ENCODE results near the gene TMEM220. TPM values are rescaled to one million over a fixed set of nuclear protein-coding genes. Genes with fewer than 3 reads are reported as not detected.

The TMEM220 gene
- total and polyA plus RNA-seq, 2 of the 4 experiments (the other 2 are of a cell fraction): 1.1 to 1.9 TPM

DNA sequence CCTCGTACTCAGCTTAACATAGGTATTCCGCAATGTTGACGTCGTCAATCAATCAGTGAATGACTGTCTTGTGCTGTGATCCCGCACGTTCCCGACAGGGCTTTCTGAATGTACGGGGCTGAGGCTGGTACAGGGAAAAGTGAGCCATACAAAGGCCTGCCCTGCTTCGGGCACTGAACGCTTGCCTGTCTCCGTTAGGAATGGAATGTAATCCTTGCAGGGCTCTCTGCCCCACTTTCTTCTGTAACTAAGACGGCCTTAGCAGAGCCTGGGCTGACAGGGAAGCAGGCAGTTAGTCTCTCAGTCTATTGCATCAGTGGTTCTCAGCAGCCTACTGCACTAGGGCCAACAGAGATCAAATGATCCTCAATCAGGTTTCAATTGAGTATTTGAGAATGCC is 56.5 kb downstream of the TMEM220 start:
- Histone ChIP-seq H2BK15ac (ENCODE audit: low read depth, low read length) (no peak overlapping the region), H2BK5ac (ENCODE audit: low read depth, low read length, poor library complexity, severe bottlenecking) (no peak overlapping the region), H3K36me3 (ENCODE audit: control insufficient read depth, insufficient read depth, low read length) (peaks cover 19% of the 10 kb centered on the region), H3K9ac (ENCODE audit: low read depth, low read length) (no peak overlapping the region), H3K4ac (ENCODE audit: low read depth, low read length) (no peak overlapping the region), H2AFZ (replicated peaks; ENCODE audit: low read length, poor library complexity) (no peak overlapping the region), H3K27ac (ENCODE audit: insufficient read depth, low read length) (no peak overlapping the region), H4K20me1 (ENCODE audit: insufficient read depth, low read length) (no peaks in the 10 kb centered on the region), H2BK120ac (ENCODE audit: low read depth, low read length) (no peak overlapping the region), H3K56ac (ENCODE audit: extremely low read depth, insufficient read depth, low read length) (no peak overlapping the region), H4K91ac (ENCODE audit: insufficient read depth, low read depth, low read length) (no peak overlapping the region), H3K9me3 (ENCODE audit: control insufficient read depth, insufficient read depth, low read length) (no peaks in the 10 kb centered on the region), H2AK5ac (ENCODE audit: low read depth, low read length) (no peak overlapping the region), H3K18ac (ENCODE audit: low read depth, low read length) (no peak overlapping the region), H3K4me2 (ENCODE audit: low read depth, low read length) (no peak overlapping the region), H3K9me1 (ENCODE audit: insufficient read depth, low read length) (peaks cover 10% of the 10 kb centered on the region), H2BK20ac (ENCODE audit: low read depth, low read length) (no peak overlapping the region), H2AK9ac (replicated peaks; ENCODE audit: low read depth, low read length, poor library complexity) (no peak overlapping the region), H3K4me1 (ENCODE audit: control insufficient read depth, insufficient read depth, low read length) (0 out of 2 replicates have a peak, but pooled peaks cover 2% of the 10 kb centered on the region), H3K23ac (ENCODE audit: low read depth, low read length) (no peak overlapping the region), H3K14ac (replicated peaks; ENCODE audit: low read depth, low read length) (no peak overlapping the region), H3K27me3 (ENCODE audit: control insufficient read depth, insufficient read depth, low read length) (no peaks in the 10 kb centered on the region), H3K4me3 (ENCODE audit: insufficient read depth, low read depth, low read length) (no peak overlapping the region), H3K79me1 (ENCODE audit: low read depth in 1 of 2, low read length in 2 of 2) (0 out of 4 replicates have a peak, but pooled peaks cover 0 to 4% of the 10 kb centered on the region in 2 experiments), H4K8ac (ENCODE audit: low read depth in 2 of 2, low read length in 2 of 2) (no peak overlapping the region), H4K5ac (ENCODE audit: low read depth, low read length) (no peak overlapping the region)
- no peak for TF ChIP-seq FOS (IDR thresholded peaks at IDR 0.05; ENCODE audit: low read depth, low read length)
- intact Hi-C loops (cut with micrococcal nuclease): no loop called here
- WGBS, 2 experiments (ENCODE audit: extremely low coverage in 2 of 2, insufficient read length in 1 of 2): 93% methylated on average over 11 of the region's 12 CpGs; no CpG with 5 or more reads in 1 of the 2 experiments
- dilution Hi-C loops (cut with HindIII; ENCODE audit: low sequenced_read_pairs, unreplicated experiment): no loop called here
- ChIA-PET CTCF (no interaction called here), POLR2A (ENCODE audit: unreplicated experiment) (no interaction called here)
- in situ Hi-C loops (cut with MboI; ENCODE audit: low sequenced_read_pairs): loop anchor here (25.0 kb wide), 1 partner anchor 1314 kb away; the partner anchor contains the start of gene ZNF18
- ATAC-seq (ENCODE audit: low read depth) (no peak), DNase-seq (no peak)
- BruUV-seq (replicated peaks): no TSS peak

All from IMR-90 (cell line).